DOHH2 (cell line): Measurements from ENCODE around the gene JAK1.

ENCODE experiments used
- H3F3A ChIP-seq: fragments of 200-600 bp; sonication (generic), shearing (Covaris generic); 2 replicates; pipeline ENCODE4 v1.6.0; 2016; ENCODE audit warnings: antibody characterized with exemption, mild to moderate bottlenecking; ENCODE audit not compliant: control insufficient read depth, insufficient read depth
- H3K27ac ChIP-seq: fragments of 200-600 bp; sonication (generic); 2 replicates; pipeline ENCODE4 v1.5.1; 2014; ENCODE audit warnings: low read depth, mild to moderate bottlenecking, low read length, moderate library complexity
- H3K27me3 ChIP-seq: fragments of 200-600 bp; sonication (generic); 2 replicates; pipeline ENCODE4 v1.6.1; 2014; ENCODE audit warnings: mild to moderate bottlenecking, low read length, mixed read lengths; ENCODE audit not compliant: control insufficient read depth
- H3K36me3 ChIP-seq: fragments of 200-600 bp; sonication (generic); 2 replicates; pipeline ENCODE4 v1.6.1; 2014; ENCODE audit warnings: mild to moderate bottlenecking, low read length, moderate library complexity, mixed read lengths; ENCODE audit not compliant: control insufficient read depth
- H3K4me1 ChIP-seq: fragments of 200-600 bp; sonication (generic); 2 replicates; pipeline ENCODE4 v1.6.1; 2014; ENCODE audit warnings: mild to moderate bottlenecking, low read length, mixed read lengths; ENCODE audit not compliant: control insufficient read depth
- H3K4me2 ChIP-seq: fragments of 200-600 bp; sonication (generic); 2 replicates; pipeline ENCODE4 v1.6.0; 2014; ENCODE audit warnings: mild to moderate bottlenecking, low read length, moderate library complexity
- H3K4me3 ChIP-seq: fragments of 200-600 bp; sonication (generic); 2 replicates; pipeline ENCODE4 v1.5.1; 2014; ENCODE audit warnings: mild to moderate bottlenecking, low read length, mixed read lengths
- H3K79me2 ChIP-seq: fragments of 200-600 bp; sonication (generic); 2 replicates; pipeline ENCODE4 v1.6.1; 2014; ENCODE audit warnings: mild to moderate bottlenecking, low read length, mixed read lengths; ENCODE audit not compliant: control insufficient read depth
- H3K9me2 ChIP-seq: fragments of 200-600 bp; sonication (generic); replicated peaks from 2 replicates; pipeline ENCODE4 v1.6.1; 2014; ENCODE audit warnings: mild to moderate bottlenecking, low read length, mixed read lengths; ENCODE audit not compliant: control insufficient read depth
- H3K9me3 ChIP-seq: fragments of 200-600 bp; sonication (generic); 2 replicates; pipeline ENCODE4 v1.6.1; 2014; ENCODE audit warnings: antibody characterized with exemption, low read length, mixed read lengths; ENCODE audit not compliant: control insufficient read depth, insufficient read depth
- H4K20me1 ChIP-seq: fragments of 200-600 bp; sonication (generic); 2 replicates; pipeline ENCODE4 v1.6.0; 2014; ENCODE audit warnings: low read depth, mild to moderate bottlenecking, antibody characterized with exemption, low read length, moderate library complexity; ENCODE audit not compliant: control insufficient read depth, insufficient read depth
- CTCF ChIP-seq: fragments of 200-600 bp; sonication (generic); IDR thresholded peaks from one replicate; pipeline ENCODE4 v1.5.1; 2014; ENCODE audit warnings: antibody characterized with exemption, mild to moderate bottlenecking, low read depth, low read length; ENCODE audit not compliant: poor library complexity, severe bottlenecking
- EZH2phosphoT487 ChIP-seq: fragments of 200-600 bp; sonication (generic); IDR thresholded peaks from 2 replicates; pipeline ENCODE4 v1.6.1; 2017; ENCODE audit warnings: borderline replicate concordance, mild to moderate bottlenecking, antibody characterized with exemption, low read length, moderate library complexity, mixed read lengths

Gene JAK1

GRCh38 chr1:64967381-64967780 is 1.0 kb upstream of the JAK1 start:
- Histone ChIP-seq H3K27me3 (peaks cover 3% of the 10 kb centered on the region; the same call in 1 of the 2 replicates), H3K9me3 (no peaks in the 10 kb centered on the region), H3K36me3 (peaks cover 12% of the 10 kb centered on the region), H3K4me2 (peak overlapping the region; percentile 83; the same call in 1 of the 2 replicates), H4K20me1 (peaks cover 12% of the 10 kb centered on the region; the same call in 1 of the 2 replicates), H3K9me2 (no peaks in the 10 kb centered on the region), H3K27ac (no peak overlapping the region), H3K79me2 (peaks cover 39% of the 10 kb centered on the region), H3F3A (peaks cover 10% of the 10 kb centered on the region), H3K4me3 (no peak overlapping the region), H3K4me1 (peaks cover 44% of the 10 kb centered on the region)
- TF ChIP-seq EZH2phosphoT487 (no peak), CTCF (no peak)

- no peaks in the 10 kb centered on the region for H3K9me3 ChIP-seq
- H3K36me3 ChIP-seq = peaks cover 15% of the 10 kb centered on the region
Measured at GRCh38 chr1:64965366-64966157, 787 bp downstream of the JAK1 start.

DNA sequence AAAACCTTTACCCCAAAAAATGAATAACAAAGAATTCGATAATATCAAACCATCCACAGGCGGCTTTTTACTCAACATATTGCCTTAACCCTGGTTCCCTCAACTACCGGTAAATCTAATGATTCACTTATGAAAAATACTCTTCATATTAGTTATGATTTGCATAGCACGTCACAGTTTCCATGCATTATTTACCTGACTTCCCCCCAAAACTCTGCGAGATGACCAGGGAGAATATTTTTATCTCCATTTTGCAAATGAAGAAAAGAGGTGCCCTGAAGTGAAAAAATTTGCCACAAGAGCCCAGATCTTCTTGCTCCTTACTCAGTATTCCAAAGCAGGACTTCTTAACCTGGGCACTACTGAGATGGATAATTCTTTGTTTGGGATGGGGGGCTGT is 2.9 kb downstream of the JAK1 start:
- Histone ChIP-seq H3K27ac (peak overlapping the region; percentile 54), H4K20me1 (peaks cover 40% of the 10 kb centered on the region)

More at GRCh38 chr1:64965366-64966157, 787 bp downstream of the JAK1 start:
- Histone ChIP-seq H4K20me1 (peaks cover 29% of the 10 kb centered on the region; the same call in 1 of the 2 replicates), H3K79me2 (peaks cover 57% of the 10 kb centered on the region), H3K27me3 (peaks cover 3% of the 10 kb centered on the region; the same call in 1 of the 2 replicates), H3F3A (peaks cover 10% of the 10 kb centered on the region), H3K27ac (peak overlapping the region; percentile 54), H3K4me1 (peaks cover 59% of the 10 kb centered on the region), H3K9me2 (no peaks in the 10 kb centered on the region), H3K4me2 (peak overlapping the region; percentile 97), H3K4me3 (peak overlapping the region; percentile 85)
- no peak for TF ChIP-seq CTCF
- no peak for TF ChIP-seq EZH2phosphoT487

More for the DNA sequence above, 2.9 kb downstream of the JAK1 start:
- H3K9me2 ChIP-seq = no peaks in the 10 kb centered on the region
- no peaks in the 10 kb centered on the region for H3K9me3 ChIP-seq
- H3K4me2 ChIP-seq = peak overlapping the region; percentile 97
- peak overlapping the region; percentile 85 for H3K4me3 ChIP-seq
- TF ChIP-seq CTCF = no peak
- peaks cover 78% of the 10 kb centered on the region for H3K79me2 ChIP-seq
- peaks cover 79% of the 10 kb centered on the region for H3K4me1 ChIP-seq
- H3F3A ChIP-seq = peaks cover 10% of the 10 kb centered on the region
- peaks cover 15% of the 10 kb centered on the region for H3K36me3 ChIP-seq
- H3K27me3 ChIP-seq = peaks cover 3% of the 10 kb centered on the region; the same call in 1 of the 2 replicates
